Memory B cell (primary cell): Measurements from ENCODE around the gene TGFB2.

ENCODE experiments used
- ATAC-seq: fragments of 150-1000 bp; cut with Tn5 transposase; 2 replicates; pipeline ENCODE4 v1.10.0; 2021; ENCODE audit warnings: low read depth, mild to moderate bottlenecking, moderate library complexity
- DNase-seq, 2 donors: peaks; one replicate each; pipeline ENCODE4 v3.0.0; 2022; ENCODE audit warnings: low spot score in 2 of 2
- H3K27ac Mint-ChIP-seq: one replicate; pipeline ENCODE4 v1.8.0; 2022; ENCODE audit warnings: mild to moderate bottlenecking, moderate library complexity, mixed read lengths
- H3K27me3 Mint-ChIP-seq: one replicate; pipeline ENCODE4 v1.8.0; 2022; ENCODE audit warnings: mixed read lengths
- H3K36me3 Mint-ChIP-seq: one replicate; pipeline ENCODE4 v1.8.0; 2022; ENCODE audit warnings: mild to moderate bottlenecking, mixed read lengths
- H3K4me1 Mint-ChIP-seq: one replicate; pipeline ENCODE4 v1.8.0; 2022; ENCODE audit warnings: mixed read lengths
- H3K4me3 Mint-ChIP-seq: one replicate; pipeline ENCODE4 v1.8.0; 2022; ENCODE audit warnings: mild to moderate bottlenecking, moderate library complexity, mixed read lengths
- H3K9me3 Mint-ChIP-seq: one replicate; pipeline ENCODE4 v1.8.0; 2022; ENCODE audit warnings: mixed read lengths

Gene TGFB2

DNA sequence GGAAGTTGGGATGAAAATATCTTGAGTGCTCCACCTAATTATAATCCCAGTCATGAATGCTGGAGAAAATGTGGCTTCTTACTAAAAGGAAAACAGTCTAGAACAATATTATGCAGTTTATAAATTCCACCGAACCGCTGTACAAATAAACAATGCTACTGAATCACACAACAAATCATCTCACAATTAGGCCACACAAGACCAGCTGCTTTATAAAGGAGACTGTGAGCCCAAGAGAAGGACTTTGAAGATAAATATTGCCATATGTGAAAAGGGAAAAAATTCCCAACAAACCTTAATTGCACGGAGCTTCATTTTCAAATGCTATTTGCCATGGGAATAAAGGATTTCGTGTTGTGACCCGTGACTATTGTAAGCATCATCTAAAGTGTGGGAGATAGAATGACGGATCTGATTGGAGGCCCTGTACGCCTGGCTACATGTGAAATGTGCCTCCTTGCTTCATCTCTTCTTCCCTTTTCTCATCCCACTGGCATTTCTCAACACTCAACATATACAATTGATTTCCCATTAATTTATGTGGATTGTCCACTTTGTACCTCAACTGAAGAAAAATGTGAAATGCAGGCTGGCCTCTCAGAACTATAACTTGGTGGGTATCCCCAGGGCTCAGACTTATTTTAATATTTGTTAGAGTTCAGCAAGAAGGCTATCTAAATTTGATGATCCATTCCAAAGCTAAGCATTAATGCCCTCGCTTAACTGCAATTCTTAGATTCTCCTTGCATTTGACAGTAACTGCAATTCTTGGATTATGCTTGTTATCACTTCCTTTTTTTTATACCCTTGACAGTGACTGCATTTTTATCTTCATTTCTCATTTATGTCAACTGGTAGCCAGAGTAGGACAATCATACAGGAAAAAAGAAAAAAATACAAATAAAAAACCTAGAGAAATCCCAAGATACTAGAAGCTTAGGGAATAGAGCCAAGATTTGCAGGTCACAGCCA is 122.3 kb downstream of the TGFB2 start:
- DNase-seq = no peak
- Mint-ChIP-seq H3K4me1 (no peaks in the 10 kb centered on the region), H3K27ac (no peak overlapping the region), H3K27me3 (peaks cover under 1% of the 10 kb centered on the region), H3K36me3 (no peaks in the 10 kb centered on the region), H3K9me3 (no peaks in the 10 kb centered on the region), H3K4me3 (no peak overlapping the region)
- ATAC-seq = no peak

DNA sequence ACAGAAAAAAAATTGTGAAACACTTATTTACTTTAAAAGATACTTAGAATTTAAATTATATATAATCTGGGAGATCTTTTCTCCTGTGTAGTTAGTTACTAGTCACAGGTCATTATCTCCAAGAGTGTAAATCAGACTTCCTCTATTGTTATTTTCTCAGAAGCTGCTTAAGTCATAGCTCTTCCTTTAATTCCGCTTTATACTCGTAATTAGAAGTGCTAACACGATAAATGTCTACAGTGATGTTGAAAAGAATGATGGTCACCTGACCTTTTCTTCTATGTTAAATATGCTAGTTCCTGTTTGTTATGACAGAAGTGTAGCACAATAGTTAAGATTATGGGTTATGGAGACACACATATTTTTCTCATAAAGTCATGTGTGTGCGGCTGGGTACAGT is 123.6 kb downstream of the TGFB2 start:
- DNase-seq (no peak), ATAC-seq (no peak)
- no peak overlapping the region for H3K27ac Mint-ChIP-seq
- peaks cover 9% of the 10 kb centered on the region for H3K4me1 Mint-ChIP-seq
- H3K9me3 Mint-ChIP-seq = no peaks in the 10 kb centered on the region
- no peaks in the 10 kb centered on the region for H3K27me3 Mint-ChIP-seq
- no peak overlapping the region for H3K4me3 Mint-ChIP-seq
- H3K36me3 Mint-ChIP-seq = no peaks in the 10 kb centered on the region

DNA sequence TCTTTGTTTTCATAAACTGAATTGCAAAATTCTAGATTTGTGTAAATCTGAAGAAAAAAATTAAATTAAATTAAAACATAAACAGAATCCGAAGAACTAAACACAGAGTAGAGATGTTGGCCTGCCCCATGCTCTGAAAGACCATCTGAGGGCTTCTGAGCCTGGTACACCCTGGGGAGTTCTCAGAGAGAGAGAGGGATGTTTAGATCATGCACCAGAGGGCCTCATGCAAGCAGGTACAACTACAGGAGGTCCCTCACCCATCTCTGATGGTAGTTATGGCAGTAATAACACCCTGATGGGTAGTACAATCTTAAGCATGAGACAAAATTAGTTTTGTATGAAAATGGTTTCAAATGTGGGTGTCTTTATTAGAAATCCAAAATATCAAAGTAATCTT is 127.7 kb downstream of the TGFB2 start:
- DNase-seq (no peak), ATAC-seq (peak; percentile 57)
- no peaks in the 10 kb centered on the region for H3K9me3 Mint-ChIP-seq
- H3K4me1 Mint-ChIP-seq = peaks cover 17% of the 10 kb centered on the region
- peak overlapping the region; percentile 80 for H3K27ac Mint-ChIP-seq
- H3K36me3 Mint-ChIP-seq = no peaks in the 10 kb centered on the region
- no peaks in the 10 kb centered on the region for H3K27me3 Mint-ChIP-seq
- H3K4me3 Mint-ChIP-seq = no peak overlapping the region

DNA sequence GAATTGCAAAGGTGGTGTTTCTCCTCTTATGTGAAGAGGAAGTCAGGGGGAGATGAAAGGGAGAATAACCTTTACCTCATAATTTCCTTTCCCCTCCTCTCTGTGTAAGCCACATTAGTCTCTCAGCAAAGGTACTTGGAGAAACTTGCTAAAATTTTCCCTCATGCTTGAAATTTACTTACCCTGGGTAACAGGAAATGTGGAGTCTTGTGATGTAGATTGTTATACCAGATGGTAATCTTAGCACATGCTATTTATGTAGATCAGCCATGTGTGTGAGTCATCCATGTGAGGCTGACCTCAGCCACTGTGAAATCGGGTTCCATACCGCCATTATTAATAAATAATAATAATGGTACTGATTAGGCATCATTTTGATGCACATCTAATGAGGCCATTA is 128.4 kb downstream of the TGFB2 start:
- Mint-ChIP-seq H3K4me3 (no peak overlapping the region), H3K27me3 (peaks cover 2% of the 10 kb centered on the region), H3K36me3 (no peaks in the 10 kb centered on the region), H3K4me1 (peaks cover 17% of the 10 kb centered on the region), H3K27ac (peak overlapping the region; percentile 80), H3K9me3 (no peaks in the 10 kb centered on the region)
- DNase-seq (no peak), ATAC-seq (peak; percentile 77)

DNA sequence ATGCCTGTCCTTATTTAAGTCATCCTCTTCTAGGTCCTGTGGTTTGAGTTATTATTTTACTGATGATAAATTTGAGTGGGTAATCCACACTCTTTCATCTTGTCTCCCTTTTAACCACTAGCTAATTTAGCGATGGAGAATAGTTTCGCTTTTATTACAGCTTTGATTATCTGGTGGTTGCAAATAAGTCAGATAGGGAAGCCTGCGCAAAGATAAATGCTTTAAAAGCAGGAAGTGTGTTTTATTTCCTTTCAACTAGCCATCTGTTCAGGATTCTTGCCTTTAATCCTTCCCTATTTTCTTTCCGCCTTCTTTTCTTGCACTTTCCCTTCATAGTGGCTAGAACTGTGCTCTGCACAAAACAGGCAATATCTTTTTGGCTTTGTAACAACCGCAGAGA is 129.0 kb downstream of the TGFB2 start:
- Mint-ChIP-seq H3K27ac (peak overlapping the region; percentile 45), H3K27me3 (peaks cover 2% of the 10 kb centered on the region), H3K9me3 (no peaks in the 10 kb centered on the region), H3K36me3 (no peaks in the 10 kb centered on the region), H3K4me3 (peak overlapping the region; percentile 72), H3K4me1 (peaks cover 17% of the 10 kb centered on the region)
- DNase-seq (no peak), ATAC-seq (no peak)

DNA sequence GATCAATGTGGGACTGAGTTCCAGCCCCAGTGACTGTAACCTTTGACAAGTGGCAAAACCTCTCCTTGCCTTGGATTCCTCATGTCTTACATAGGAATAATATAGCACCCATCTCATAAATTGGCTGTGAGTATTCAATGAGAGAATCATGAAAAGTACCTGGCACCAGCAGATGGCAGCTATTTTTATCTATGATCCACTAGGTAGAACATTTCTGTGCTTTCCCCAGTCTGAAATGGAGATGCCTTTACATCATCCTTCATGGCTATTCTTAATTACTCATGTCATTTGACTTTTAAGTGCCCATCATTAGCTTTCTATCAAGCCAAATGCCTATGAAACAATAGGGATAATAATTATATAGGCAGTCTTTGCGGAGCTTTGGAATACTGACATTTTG is 130.1 kb downstream of the TGFB2 start:
- DNase-seq = no peak
- no peak for ATAC-seq
- Mint-ChIP-seq H3K36me3 (no peaks in the 10 kb centered on the region), H3K4me1 (peaks cover 17% of the 10 kb centered on the region), H3K4me3 (no peak overlapping the region), H3K27ac (no peak overlapping the region), H3K27me3 (peaks cover 2% of the 10 kb centered on the region), H3K9me3 (no peaks in the 10 kb centered on the region)

DNA sequence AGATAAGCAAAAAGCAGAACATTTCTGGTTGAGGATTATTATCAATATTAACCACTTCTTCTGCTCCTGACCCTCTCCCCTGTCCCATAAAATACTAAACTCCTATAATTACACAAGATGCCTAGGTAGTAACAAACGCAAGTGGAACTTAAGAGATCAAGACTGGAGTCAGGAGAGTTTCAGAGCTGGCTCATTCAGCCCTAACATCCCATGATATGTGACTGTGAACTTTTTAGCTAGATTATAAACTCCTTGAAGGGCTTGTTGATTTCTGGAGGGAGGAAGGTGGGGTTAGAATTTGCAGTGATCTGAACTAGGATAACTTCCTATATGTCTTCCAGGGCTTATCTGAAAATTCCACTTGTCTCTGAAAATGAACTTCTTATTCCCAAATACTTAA is 130.6 kb downstream of the TGFB2 start:
- H3K9me3 Mint-ChIP-seq = no peaks in the 10 kb centered on the region
- no peaks in the 10 kb centered on the region for H3K36me3 Mint-ChIP-seq
- H3K27me3 Mint-ChIP-seq = peaks cover 2% of the 10 kb centered on the region
- H3K27ac Mint-ChIP-seq = no peak overlapping the region
- no peak overlapping the region for H3K4me3 Mint-ChIP-seq
- H3K4me1 Mint-ChIP-seq = peaks cover 17% of the 10 kb centered on the region
- DNase-seq (no peak), ATAC-seq (no peak)

DNA sequence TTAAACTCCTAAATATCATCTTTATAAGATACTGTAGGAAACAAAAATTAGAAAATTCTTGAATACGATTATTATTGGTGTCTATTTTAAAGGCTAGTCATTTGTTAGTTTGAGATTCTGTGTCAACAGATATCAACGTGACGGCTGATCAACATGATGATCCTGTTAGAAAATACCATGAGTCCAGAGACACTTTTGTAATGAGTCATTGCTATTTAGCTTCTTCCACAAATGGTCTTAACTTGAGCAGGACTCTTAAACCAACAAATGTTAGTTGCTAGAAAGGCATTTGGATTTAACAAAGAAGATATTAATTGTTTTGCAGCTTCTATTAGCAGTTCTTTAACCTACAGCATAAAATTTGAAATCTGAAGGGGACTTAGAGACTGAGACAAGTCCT is 131.2 kb downstream of the TGFB2 start:
- Mint-ChIP-seq H3K36me3 (no peaks in the 10 kb centered on the region), H3K4me1 (peaks cover 17% of the 10 kb centered on the region), H3K27me3 (peaks cover 2% of the 10 kb centered on the region), H3K9me3 (no peaks in the 10 kb centered on the region), H3K4me3 (no peak overlapping the region), H3K27ac (no peak overlapping the region)
- ATAC-seq (no peak), DNase-seq (no peak)

DNA sequence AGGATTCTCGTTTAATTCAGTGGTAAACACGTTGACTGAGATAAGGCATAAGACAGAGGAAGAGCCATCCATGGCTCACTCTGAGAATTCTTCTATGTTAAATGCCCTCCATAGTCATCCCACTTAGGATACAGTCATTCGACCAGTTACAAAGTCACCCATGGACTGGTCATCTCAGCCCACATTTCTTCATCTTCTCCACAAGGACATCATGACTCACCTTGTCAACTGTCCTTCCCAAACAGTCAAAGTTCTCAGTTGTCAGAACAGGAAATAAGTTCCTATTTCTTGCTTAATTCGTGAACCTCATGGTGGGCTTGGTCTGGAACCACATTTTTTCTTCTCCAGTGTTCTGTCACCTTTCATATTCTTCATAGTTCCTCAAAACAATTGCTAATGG is 133.2 kb downstream of the TGFB2 start:
- Mint-ChIP-seq H3K4me1 (peaks cover 12% of the 10 kb centered on the region), H3K36me3 (no peaks in the 10 kb centered on the region), H3K9me3 (no peaks in the 10 kb centered on the region), H3K27ac (no peak overlapping the region), H3K27me3 (peaks cover 2% of the 10 kb centered on the region), H3K4me3 (no peak overlapping the region)
- DNase-seq (no peak), ATAC-seq (no peak)

DNA sequence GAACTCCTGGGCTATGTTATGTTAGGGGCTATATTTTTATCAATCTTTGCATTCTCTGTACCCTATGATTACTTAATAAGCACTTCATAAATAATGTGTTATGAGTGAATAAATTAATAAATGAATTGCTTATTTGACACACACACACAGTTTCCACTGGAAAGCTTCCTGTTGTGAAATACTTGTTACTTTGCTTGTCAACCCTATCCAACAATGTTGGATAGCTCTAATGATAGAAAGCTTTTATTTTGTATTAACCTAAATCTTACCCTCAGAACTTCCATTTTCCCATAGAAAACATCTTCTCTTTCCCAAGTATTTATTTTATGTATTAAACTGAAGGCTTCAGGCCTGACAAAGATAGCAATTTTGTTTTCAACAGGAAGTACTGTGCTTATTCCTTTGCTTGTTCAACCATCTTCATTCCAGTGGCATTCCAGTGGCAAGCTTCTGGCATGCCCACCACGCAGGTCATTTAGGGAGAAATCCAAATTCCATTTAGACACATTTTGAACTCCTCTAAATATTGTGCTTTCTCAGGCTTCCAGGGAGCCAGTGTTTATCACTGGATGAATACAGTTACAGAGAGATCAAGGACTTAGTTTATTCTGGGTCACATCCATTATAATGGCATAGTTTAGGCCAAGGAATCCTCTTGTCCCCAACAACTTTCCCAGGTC is 134.4 kb downstream of the TGFB2 start:
- H3K36me3 Mint-ChIP-seq = no peaks in the 10 kb centered on the region
- ATAC-seq (no peak), DNase-seq (no peak)
- peaks cover 2% of the 10 kb centered on the region for H3K27me3 Mint-ChIP-seq
- peaks cover 1% of the 10 kb centered on the region for H3K4me1 Mint-ChIP-seq
- H3K9me3 Mint-ChIP-seq = no peaks in the 10 kb centered on the region
- H3K27ac Mint-ChIP-seq = no peak overlapping the region
- no peak overlapping the region for H3K4me3 Mint-ChIP-seq

DNA sequence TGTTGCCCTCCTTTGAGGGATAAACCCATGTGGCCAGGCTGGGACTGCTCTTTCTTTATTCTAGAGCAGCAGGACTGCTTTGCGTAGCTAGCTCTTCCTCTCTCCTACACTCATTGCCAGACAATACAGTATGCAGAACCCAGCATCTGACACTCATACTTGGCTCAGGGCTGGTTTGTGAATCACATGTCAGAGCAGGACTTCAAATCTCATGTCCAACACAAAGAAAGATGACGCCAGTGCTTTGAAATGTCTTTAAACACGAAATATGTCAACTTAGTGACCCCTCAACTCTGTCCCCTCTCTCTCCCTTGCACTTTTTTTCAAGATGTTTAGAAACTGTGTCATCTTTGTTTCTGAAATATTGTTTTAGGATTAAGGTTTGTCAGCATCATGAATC is 135.0 kb downstream of the TGFB2 start:
- Mint-ChIP-seq H3K4me3 (no peak overlapping the region), H3K36me3 (no peaks in the 10 kb centered on the region), H3K27ac (no peak overlapping the region), H3K9me3 (no peaks in the 10 kb centered on the region), H3K4me1 (no peaks in the 10 kb centered on the region), H3K27me3 (peaks cover 2% of the 10 kb centered on the region)
- DNase-seq = no peak
- no peak for ATAC-seq

DNA sequence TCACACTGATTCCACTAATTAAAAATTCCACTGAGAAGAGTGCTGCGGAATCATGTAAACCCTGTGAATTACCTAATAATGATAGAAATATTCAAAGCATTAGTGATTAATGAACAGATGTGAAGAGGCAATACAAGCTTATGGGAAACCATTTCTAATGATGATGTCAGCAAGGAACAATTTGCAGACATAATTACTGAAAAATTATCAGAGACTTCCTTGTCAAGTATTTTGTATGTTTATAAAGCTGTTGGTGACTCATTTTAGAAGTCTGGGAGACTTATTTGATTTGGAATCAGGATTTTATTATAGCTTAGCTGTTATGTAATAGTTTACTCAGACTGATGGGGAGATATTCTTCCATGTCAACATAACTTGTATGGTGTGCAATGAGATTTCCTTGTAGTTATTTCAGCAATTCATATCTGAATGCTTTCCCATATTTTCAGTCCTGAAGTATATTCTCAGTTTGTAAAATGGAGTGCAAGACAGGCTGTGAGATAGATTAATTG is 135.5 kb downstream of the TGFB2 start:
- Mint-ChIP-seq H3K9me3 (no peaks in the 10 kb centered on the region), H3K27ac (no peak overlapping the region), H3K4me1 (no peaks in the 10 kb centered on the region), H3K27me3 (peaks cover 2% of the 10 kb centered on the region), H3K4me3 (no peak overlapping the region), H3K36me3 (no peaks in the 10 kb centered on the region)
- ATAC-seq (no peak), DNase-seq (no peak)

DNA sequence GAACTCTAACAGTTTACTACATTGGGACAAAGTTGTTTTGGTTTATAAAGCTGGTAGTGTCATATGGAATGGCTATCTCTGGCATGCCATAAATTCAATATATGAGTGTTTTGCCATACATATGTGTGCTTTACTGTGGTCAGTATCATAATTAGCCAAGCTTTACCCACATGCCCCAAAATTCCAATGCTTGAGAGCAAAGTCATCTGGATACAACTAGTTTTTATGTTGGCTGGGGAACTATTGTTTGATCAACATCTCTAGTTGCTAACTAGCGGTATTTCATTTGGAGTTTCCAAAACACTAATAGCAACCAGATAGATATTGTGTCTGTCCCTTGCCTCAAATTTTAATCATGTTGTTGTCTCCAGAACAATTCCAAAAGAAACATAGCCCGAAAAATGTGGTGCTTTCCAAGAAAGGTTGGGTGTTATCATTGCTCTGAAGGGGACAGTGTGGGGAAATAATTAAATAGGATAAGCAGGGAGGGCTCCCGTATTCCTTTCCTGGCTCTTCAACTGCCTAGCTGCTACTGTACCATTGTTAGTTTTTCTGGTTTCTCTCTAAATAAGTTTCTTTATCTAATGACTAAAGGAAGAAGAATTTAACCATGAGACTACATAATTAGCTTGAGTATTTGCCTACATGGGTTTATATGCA is 136.1 kb downstream of the TGFB2 start:
- Mint-ChIP-seq H3K9me3 (no peaks in the 10 kb centered on the region), H3K36me3 (no peaks in the 10 kb centered on the region), H3K4me3 (no peak overlapping the region), H3K27ac (no peak overlapping the region), H3K4me1 (no peaks in the 10 kb centered on the region), H3K27me3 (peaks cover 2% of the 10 kb centered on the region)
- no peak for ATAC-seq
- no peak for DNase-seq

DNA sequence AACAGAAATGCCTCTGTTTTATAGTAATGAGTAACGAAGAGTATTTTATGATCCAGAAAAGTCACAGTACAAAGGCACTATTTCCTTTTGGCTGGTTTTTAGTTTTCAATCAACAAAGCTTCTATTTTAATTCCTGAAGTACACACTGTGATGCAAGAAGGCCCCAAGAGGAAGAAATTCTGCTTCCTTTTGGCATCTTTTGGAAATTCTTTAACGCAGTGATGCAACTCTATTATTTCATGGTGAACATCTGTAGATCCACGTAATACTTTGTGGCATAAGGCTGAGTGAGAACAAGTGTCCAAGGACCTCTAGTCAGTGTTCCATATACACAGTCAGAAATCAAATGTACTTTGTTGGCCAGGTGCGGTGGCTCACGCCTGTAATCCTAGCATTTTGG is 137.5 kb downstream of the TGFB2 start:
- DNase-seq (no peak), ATAC-seq (no peak)
- no peaks in the 10 kb centered on the region for H3K9me3 Mint-ChIP-seq
- no peak overlapping the region for H3K27ac Mint-ChIP-seq
- H3K27me3 Mint-ChIP-seq = peaks cover 5% of the 10 kb centered on the region
- no peak overlapping the region for H3K4me3 Mint-ChIP-seq
- peaks cover 2% of the 10 kb centered on the region for H3K4me1 Mint-ChIP-seq
- H3K36me3 Mint-ChIP-seq = no peaks in the 10 kb centered on the region
